WTC11 (cell line): ENCODE measurements around the gene SLC38A11. TPM values are rescaled to one million over a fixed set of nuclear protein-coding genes. Genes with fewer than 3 reads are reported as not detected.

Experiments used
- ATAC-seq: fragments of 200-7000 bp; cut with Tn5 transposase; 2 replicates; pipeline ENCODE4 v1.10.0; 2021; ENCODE audit warnings: mild to moderate bottlenecking, moderate library complexity
- CTCF ChIA-PET: fragments of 300-600 bp; sonication (Branson Sonifier 250); formaldehyde crosslinking; loops from one replicate; lab custom pipeline; 2021; ENCODE audit warnings: antibody characterized with exemption; lab: Charles Lee
- POLR2A ChIA-PET: fragments of 350-600 bp; sonication (Branson Sonifier 250); formaldehyde crosslinking; loops from one replicate; lab custom pipeline; 2021; ENCODE audit warnings: antibody characterized with exemption; lab: Charles Lee
- DNase-seq: peaks from one replicate; pipeline ENCODE4 v3.0.0; 2021; ENCODE audit warnings: low spot score
- H3K27ac Mint-ChIP-seq: 2 replicates; pipeline ENCODE4 v1.8.0; 2021; ENCODE audit warnings: mixed read lengths
- H3K27me3 Mint-ChIP-seq: 2 replicates; pipeline ENCODE4 v1.8.0; 2021; ENCODE audit warnings: low read depth, mild to moderate bottlenecking, moderate library complexity, mixed read lengths
- H3K36me3 Mint-ChIP-seq: 2 replicates; pipeline ENCODE4 v1.8.0; 2021; ENCODE audit warnings: mixed read lengths
- H3K4me1 Mint-ChIP-seq: 2 replicates; pipeline ENCODE4 v1.8.0; 2022; ENCODE audit warnings: mixed read lengths
- H3K4me3 Mint-ChIP-seq: 2 replicates; pipeline ENCODE4 v1.8.0; 2021; ENCODE audit warnings: mild to moderate bottlenecking, moderate library complexity, mixed read lengths
- H3K9me3 Mint-ChIP-seq: 2 replicates; pipeline ENCODE4 v1.8.0; 2021; ENCODE audit warnings: mixed read lengths
- AR ChIP-seq: fragments of 250-450 bp; sonication (Bioruptor Pico); IDR thresholded peaks from 2 replicates; pipeline ENCODE4 v1.9.0; 2021; ENCODE audit warnings: mild to moderate bottlenecking
- ATF1 ChIP-seq: sonication (generic); formaldehyde crosslinking; IDR thresholded peaks from 2 replicates; pipeline ENCODE4 v1.8.1; 2023; ENCODE audit warnings: mild to moderate bottlenecking, moderate library complexity, missing genetic modification reagents
- ATF3 ChIP-seq: sonication (generic); formaldehyde crosslinking; conservative IDR thresholded peaks from 2 replicates; pipeline ENCODE4 v1.8.1; 2022; ENCODE audit warnings: mild to moderate bottlenecking, missing genetic modification reagents
- CTCF ChIP-seq: fragments of 200-600 bp; IDR thresholded peaks from 2 replicates; pipeline ENCODE4 v1.8.0; 2022; ENCODE audit warnings: antibody characterized with exemption
- E2F1 ChIP-seq: sonication (generic); formaldehyde crosslinking; IDR thresholded peaks from 2 replicates; pipeline ENCODE4 v1.8.0; 2022; ENCODE audit warnings: mild to moderate bottlenecking, missing genetic modification reagents
- FOXP1 ChIP-seq: sonication (generic); formaldehyde crosslinking; IDR thresholded peaks from 2 replicates; pipeline ENCODE4 v1.8.0; 2022; ENCODE audit warnings: missing genetic modification reagents, mild to moderate bottlenecking, moderate library complexity, borderline replicate concordance
- HMGA2 ChIP-seq: fragments of 250-450 bp; sonication (Bioruptor Pico); IDR thresholded peaks from 2 replicates; pipeline ENCODE4 v1.4.0; 2021; ENCODE audit warnings: mild to moderate bottlenecking, moderate library complexity
- IRF2 ChIP-seq: sonication (generic); formaldehyde crosslinking; IDR thresholded peaks from 2 replicates; pipeline ENCODE4 v1.8.0; 2022; ENCODE audit warnings: low read depth, missing genetic modification reagents, borderline replicate concordance
- JAZF1 ChIP-seq: fragments of 250-450 bp; sonication (Bioruptor Pico); IDR thresholded peaks from 2 replicates; pipeline ENCODE4 v1.9.0; 2021; ENCODE audit warnings: moderate library complexity, mild to moderate bottlenecking, inconsistent platforms
- NFE2L1 ChIP-seq: sonication (generic); formaldehyde crosslinking; IDR thresholded peaks from 2 replicates; pipeline ENCODE4 v1.8.1; 2023; ENCODE audit warnings: missing genetic modification reagents
- NR1H2 ChIP-seq: sonication (generic); formaldehyde crosslinking; IDR thresholded peaks from 2 replicates; pipeline ENCODE4 v1.9.0; 2021; ENCODE audit warnings: mild to moderate bottlenecking, moderate library complexity, missing genetic modification reagents
- NR2C2 ChIP-seq: sonication (generic); formaldehyde crosslinking; IDR thresholded peaks from 2 replicates; pipeline ENCODE4 v1.8.0; 2022; ENCODE audit warnings: mild to moderate bottlenecking, missing genetic modification reagents
- PREB ChIP-seq: sonication (generic); formaldehyde crosslinking; IDR thresholded peaks from 2 replicates; pipeline ENCODE4 v1.8.1; 2022; ENCODE audit warnings: mild to moderate bottlenecking, missing genetic modification reagents, moderate library complexity, borderline replicate concordance
- SP1 ChIP-seq: sonication (generic); formaldehyde crosslinking; conservative IDR thresholded peaks from 2 replicates; pipeline ENCODE4 v1.8.1; 2022; ENCODE audit warnings: missing genetic modification reagents
- USF2 ChIP-seq: sonication (generic); formaldehyde crosslinking; IDR thresholded peaks from 2 replicates; pipeline ENCODE4 v1.8.1; 2023; ENCODE audit warnings: mild to moderate bottlenecking, missing genetic modification reagents, moderate library complexity
- ZNF232 ChIP-seq: sonication (generic); formaldehyde crosslinking; IDR thresholded peaks from 2 replicates; pipeline ENCODE4 v1.8.0; 2022; ENCODE audit warnings: mild to moderate bottlenecking, missing genetic modification reagents
- ZNF671 ChIP-seq: fragments of 250-450 bp; sonication (Bioruptor Pico); IDR thresholded peaks from 2 replicates; pipeline ENCODE4 v1.8.0; 2021; ENCODE audit warnings: mild to moderate bottlenecking
- total RNA-seq: library from RNA; stranded (reverse); gene quantifications from 3 replicates; pipeline ENCODE4 v1.2.3, GENCODE V29; 2021

SLC38A11 gene
- total RNA-seq, 1 experiment from 2014 or later: not detected

GRCh38 chr2:164969909-164970690 is 14.8 kb upstream of the SLC38A11 start:
- peaks cover 11% of the 10 kb centered on the region for H3K4me1 Mint-ChIP-seq
- ATAC-seq (no peak), DNase-seq (no peak)
- no peaks in the 10 kb centered on the region for H3K27me3 Mint-ChIP-seq
- ChIA-PET CTCF (no interaction called here), POLR2A (no interaction called here)
- TF ChIP-seq IRF2 (CRISPR knock-in tag) (no peak), FOXP1 (CRISPR knock-in tag) (no peak)
- H3K4me3 Mint-ChIP-seq: no peak overlapping the region
- H3K36me3 Mint-ChIP-seq: no peaks in the 10 kb centered on the region; the same call in 1 of the 2 replicates
- H3K27ac Mint-ChIP-seq: no peak overlapping the region
- H3K9me3 Mint-ChIP-seq: peaks cover 16% of the 10 kb centered on the region

GRCh38 chr2:164967781-164968228 is 12.5 kb upstream of the SLC38A11 start:
- no peak overlapping the region for H3K4me3 Mint-ChIP-seq
- peaks cover 13% of the 10 kb centered on the region for H3K4me1 Mint-ChIP-seq

GRCh38 chr2:164967361-164967760 is 12.0 kb upstream of the SLC38A11 start:
- DNase-seq (no peak), ATAC-seq (no peak)
- Mint-ChIP-seq H3K9me3 (peaks cover 16% of the 10 kb centered on the region), H3K36me3 (no peaks in the 10 kb centered on the region; the same call in 1 of the 2 replicates), H3K4me3 (no peak overlapping the region), H3K27ac (no peak overlapping the region), H3K4me1 (peaks cover 13% of the 10 kb centered on the region), H3K27me3 (no peaks in the 10 kb centered on the region)
- TF ChIP-seq ZNF232 (CRISPR knock-in tag): no peak
- no peak for TF ChIP-seq PREB
- TF ChIP-seq ZNF671 (CRISPR knock-in tag): no peak
- no peak for TF ChIP-seq USF2 (CRISPR knock-in tag)
- TF ChIP-seq NR2C2 (CRISPR knock-in tag): no peak
- TF ChIP-seq SP1 (CRISPR knock-in tag): no peak
- TF ChIP-seq HMGA2 (CRISPR knock-in tag): no peak
- TF ChIP-seq JAZF1 (CRISPR knock-in tag): no peak
- no peak for TF ChIP-seq E2F1
- TF ChIP-seq ATF3: no peak
- no peak for TF ChIP-seq NR1H2 (CRISPR knock-in tag)
- no peak for TF ChIP-seq CTCF
- no peak for TF ChIP-seq ATF1 (CRISPR knock-in tag)
- no peak for TF ChIP-seq NFE2L1 (CRISPR knock-in tag)
- TF ChIP-seq AR (CRISPR knock-in tag): no peak
- ChIA-PET POLR2A (no interaction called here), CTCF (interaction anchor here (1.5 to 1.7 kb wide), 2 partner anchors 126 to 326 kb away, joined by 3 to 7 read pairs; partner anchors contain the start of gene COBLL1)

More at GRCh38 chr2:164967781-164968228, 12.5 kb upstream of the SLC38A11 start:
- Mint-ChIP-seq H3K36me3 (no peaks in the 10 kb centered on the region; the same call in 1 of the 2 replicates), H3K27me3 (no peaks in the 10 kb centered on the region), H3K9me3 (peaks cover 16% of the 10 kb centered on the region), H3K27ac (no peak overlapping the region)
- CTCF ChIA-PET: interaction anchor here (1.5 to 1.7 kb wide), 2 partner anchors 127 to 326 kb away, joined by 3 to 7 read pairs; partner anchors contain the start of gene COBLL1
- POLR2A ChIA-PET: no interaction called here
- no peak for DNase-seq
- peak; percentile 87 for ATAC-seq
- TF ChIP-seq FOXP1 (CRISPR knock-in tag) (no peak), NFE2L1 (CRISPR knock-in tag) (no peak)
